H9 (cell line): ENCODE data around the gene GADD45GIP1. TPM values are rescaled to one million over a fixed set of nuclear protein-coding genes. Genes with fewer than 3 reads are reported as not detected.

Source experiments
- DNase-seq: peaks from one replicate; pipeline ENCODE4 v3.0.0-alpha.2; 2017
- H2AFZ ChIP-seq: one replicate; pipeline ENCODE4 v1.6.1; 2013; ENCODE audit warnings: mild to moderate bottlenecking, low read length, control low read depth, moderate library complexity
- H2AK5ac ChIP-seq: 2 replicates; pipeline ENCODE4 v1.6.1; 2013; ENCODE audit warnings: low read length, control low read depth, mixed read lengths; ENCODE audit not compliant: insufficient read length
- H2BK120ac ChIP-seq: one replicate; pipeline ENCODE4 v1.6.1; 2013; ENCODE audit warnings: low read depth, mild to moderate bottlenecking, low read length, control low read depth, inconsistent platforms; ENCODE audit not compliant: poor library complexity, severe bottlenecking
- H2BK12ac ChIP-seq: 2 replicates; pipeline ENCODE4 v1.6.1; 2013; ENCODE audit warnings: low read length, control low read depth, mixed read lengths, low read depth; ENCODE audit not compliant: insufficient read length
- H2BK15ac ChIP-seq: 2 replicates; pipeline ENCODE4 v1.6.1; 2013; ENCODE audit warnings: low read depth, low read length, control low read depth
- H2BK20ac ChIP-seq: one replicate; pipeline ENCODE4 v1.6.1; 2013; ENCODE audit warnings: low read depth, mild to moderate bottlenecking, low read length, control low read depth, inconsistent platforms; ENCODE audit not compliant: poor library complexity, severe bottlenecking
- H2BK5ac ChIP-seq: 2 replicates; pipeline ENCODE4 v1.6.1; 2013; ENCODE audit warnings: low read length, control low read depth, mixed read lengths; ENCODE audit not compliant: insufficient read length
- H3K14ac ChIP-seq: 2 replicates; pipeline ENCODE4 v1.6.1; 2013; ENCODE audit warnings: low read length, control low read depth; ENCODE audit not compliant: insufficient read depth
- H3K18ac ChIP-seq: 2 replicates; pipeline ENCODE4 v1.6.1; 2013; ENCODE audit warnings: low read depth, mild to moderate bottlenecking, mixed read lengths, low read length, control low read depth; ENCODE audit not compliant: insufficient read length
- H3K23ac ChIP-seq: 2 replicates; pipeline ENCODE4 v1.6.1; 2013; ENCODE audit warnings: low read length, control low read depth, mixed read lengths, low read depth; ENCODE audit not compliant: insufficient read length
- H3K23me2 ChIP-seq: 2 replicates; pipeline ENCODE4 v1.6.1; 2013; ENCODE audit warnings: low read depth, mild to moderate bottlenecking, mixed read lengths, low read length, control low read depth; ENCODE audit not compliant: insufficient read length, poor library complexity, severe bottlenecking
- H3K27ac ChIP-seq: 2 replicates; pipeline ENCODE4 v1.5.1; 2013; ENCODE audit warnings: low read length, control low read depth, mixed read lengths, low read depth; ENCODE audit not compliant: insufficient read length
- H3K27me3 ChIP-seq: 2 replicates; pipeline ENCODE4 v1.6.1; 2013; ENCODE audit warnings: low read length, control low read depth, inconsistent platforms; ENCODE audit not compliant: insufficient read depth
- H3K4ac ChIP-seq: 2 replicates; pipeline ENCODE4 v1.6.1; 2013; ENCODE audit warnings: low read depth, mild to moderate bottlenecking, control low read depth, inconsistent platforms, low read length, moderate library complexity
- H3K4me1 ChIP-seq: 2 replicates; pipeline ENCODE4 v1.6.1; 2013; ENCODE audit warnings: low read length, control low read depth, inconsistent platforms; ENCODE audit not compliant: insufficient read depth
- H3K4me2 ChIP-seq: 2 replicates; pipeline ENCODE4 v1.6.1; 2013; ENCODE audit warnings: low read length, control low read depth, mixed read lengths; ENCODE audit not compliant: insufficient read length, insufficient read depth
- H3K56ac ChIP-seq: 2 replicates; pipeline ENCODE4 v1.6.1; 2013; ENCODE audit warnings: low read depth, mild to moderate bottlenecking, mixed read lengths, low read length, control low read depth; ENCODE audit not compliant: insufficient read length
- H3K79me1 ChIP-seq: 2 replicates; pipeline ENCODE4 v1.6.1; 2013; ENCODE audit warnings: low read depth, mild to moderate bottlenecking, moderate library complexity, low read length, control low read depth, inconsistent platforms; ENCODE audit not compliant: insufficient read depth, poor library complexity, severe bottlenecking
- H3K79me2 ChIP-seq: 2 replicates; pipeline ENCODE4 v1.6.1; 2013; ENCODE audit warnings: low read length, control low read depth, inconsistent platforms; ENCODE audit not compliant: insufficient read depth
- H3K9ac ChIP-seq: 2 replicates; pipeline ENCODE4 v1.6.1; 2013; ENCODE audit warnings: low read length, control low read depth, mixed read lengths; ENCODE audit not compliant: insufficient read length; ENCODE audit errors: extremely low read depth
- H3K9me3 ChIP-seq: one replicate; pipeline ENCODE4 v1.6.1; 2013; ENCODE audit warnings: low read depth, low read length, inconsistent platforms; ENCODE audit not compliant: control insufficient read depth
- H3T11ph ChIP-seq: one replicate; pipeline ENCODE4 v1.6.1; 2013; ENCODE audit warnings: mild to moderate bottlenecking, low read length, control low read depth, inconsistent platforms
- H4K20me1 ChIP-seq: one replicate; pipeline ENCODE4 v1.6.1; 2013; ENCODE audit not compliant: control insufficient read depth, insufficient read length, insufficient read depth
- H4K5ac ChIP-seq: 2 replicates; pipeline ENCODE4 v1.6.1; 2013; ENCODE audit warnings: low read depth, mild to moderate bottlenecking, mixed read lengths, low read length, control low read depth; ENCODE audit not compliant: insufficient read length
- H4K8ac ChIP-seq: replicated peaks from 2 replicates; pipeline ENCODE4 v1.6.1; 2013; ENCODE audit warnings: low read length, control low read depth, mixed read lengths, low read depth; ENCODE audit not compliant: insufficient read length
- H4K91ac ChIP-seq: 2 replicates; pipeline ENCODE4 v1.6.1; 2013; ENCODE audit warnings: low read depth, mild to moderate bottlenecking, moderate library complexity, mixed read lengths, low read length, control low read depth; ENCODE audit not compliant: insufficient read length
- H3K27ac Mint-ChIP-seq, 3 experiments: 2 replicates in 2 of 3; 3 replicates in 1 of 3; pipeline ENCODE4 v1.8.0; 2020 to 2021; ENCODE audit warnings: mixed read lengths in 3 of 3, mild to moderate bottlenecking in 1 of 3, moderate library complexity in 1 of 3
- H3K27me3 Mint-ChIP-seq: 2 replicates; pipeline ENCODE4 v1.8.0; 2021; ENCODE audit warnings: low read depth, mild to moderate bottlenecking, moderate library complexity, mixed read lengths
- H3K36me3 Mint-ChIP-seq, 3 experiments: 2 replicates in 2 of 3; 3 replicates in 1 of 3; pipeline ENCODE4 v1.8.0; 2020 to 2021; ENCODE audit warnings: low read depth in 3 of 3, mixed read lengths in 3 of 3; ENCODE audit not compliant: insufficient read depth in 1 of 3
- H3K4me1 Mint-ChIP-seq, 2 experiments: 2 replicates each; pipeline ENCODE4 v1.8.0; 2020; ENCODE audit warnings: mixed read lengths in 2 of 2
- H3K4me3 Mint-ChIP-seq, 2 experiments: 2 replicates in 1 of 2; 3 replicates in 1 of 2; pipeline ENCODE4 v1.8.0; 2020 to 2021; ENCODE audit warnings: mild to moderate bottlenecking in 2 of 2, mixed read lengths in 2 of 2, moderate library complexity in 1 of 2
- H3K9me3 Mint-ChIP-seq, 2 experiments: 2 replicates in 1 of 2; 3 replicates in 1 of 2; pipeline ENCODE4 v1.8.0; 2020; ENCODE audit warnings: mild to moderate bottlenecking in 2 of 2, mixed read lengths in 2 of 2, moderate library complexity in 1 of 2
- CTCF ChIP-seq: fragments of 200-600 bp; sonication (generic); conservative IDR thresholded peaks from 3 replicates; pipeline ENCODE4 v1.8.0; 2021; ENCODE audit warnings: antibody characterized with exemption, mild to moderate bottlenecking
- WGBS: extraction: QIAGEN DNeasy Blood & Tissue Kit; methylation state at CpG from one replicate; pipeline ENCODE4 v1.1.7; 2013; ENCODE audit warnings: missing lambda C conversion rate, low lambda C conversion rate, mixed read lengths; ENCODE audit not compliant: insufficient read length; ENCODE audit errors: extremely low coverage; 5-methylcytosine and 5-hydroxymethylcytosine counted together
- total RNA-seq: library from RNA; stranded (reverse); gene quantifications from 2 replicates; pipeline ENCODE4 v1.2.1, GENCODE V29; 2021

Gene GADD45GIP1
- total RNA-seq, 1 experiment from 2014 or later, result 44.5 TPM

GRCh38 chr19:12936582-12936981, 20.4 kb downstream of the GADD45GIP1 start:
- no peak overlapping the region for H2AK5ac ChIP-seq
- H3K79me2 ChIP-seq, result peaks cover 16% of the 10 kb centered on the region; the same call in 1 of the 2 replicates
- H3K9ac ChIP-seq, result no peak overlapping the region

More at GRCh38 chr19:12936582-12936981, 20.4 kb downstream of the GADD45GIP1 start:
- H3K36me3 Mint-ChIP-seq, result peaks cover 30 to 44% (median 35%) of the 10 kb centered on the region in 3 experiments
- no peak overlapping the region for H3T11ph ChIP-seq
- peak overlapping the region; percentile 27 for H2BK12ac ChIP-seq
- WGBS, result no CpG with 5 or more reads among the region's 7 CpGs
- peaks cover 11% of the 10 kb centered on the region for H3K23me2 ChIP-seq
- no peak overlapping the region for H3K14ac ChIP-seq
- no peaks in the 10 kb centered on the region; the same call in 1 of the 2 replicates for H3K27me3 Mint-ChIP-seq
- H2BK15ac ChIP-seq, result no peak overlapping the region
- no peaks in the 10 kb centered on the region; a peak in 1 of 5 replicates for H3K9me3 Mint-ChIP-seq
- H2BK5ac ChIP-seq, result no peak overlapping the region
- H2BK120ac ChIP-seq, result peak overlapping the region; percentile 17
- no peak overlapping the region for H3K27ac ChIP-seq
- no peak overlapping the region for H3K56ac ChIP-seq
- H3K4me3 Mint-ChIP-seq, result peak overlapping the region in 1 of 2 experiments; percentile 9; a peak in 1 of 5 replicates
- H3K4me1 Mint-ChIP-seq, result peaks cover 29 to 49% of the 10 kb centered on the region in 2 experiments
- DNase-seq, result no peak
- H2BK20ac ChIP-seq, result no peak overlapping the region
- H4K91ac ChIP-seq, result no peak overlapping the region
- no peaks in the 10 kb centered on the region for H3K9me3 ChIP-seq
- no peak overlapping the region for H3K23ac ChIP-seq
- no peak for TF ChIP-seq CTCF
- H4K5ac ChIP-seq, result no peak overlapping the region
- H3K4ac ChIP-seq, result no peak overlapping the region
- no peak overlapping the region for H2AFZ ChIP-seq
- H3K27ac Mint-ChIP-seq, result peak overlapping the region in 1 of 3 experiments; percentile 83; a peak in 3 of 7 replicates
- H3K18ac ChIP-seq, result no peak overlapping the region
- peaks cover 12% of the 10 kb centered on the region for H3K79me1 ChIP-seq
- H4K8ac ChIP-seq, result no peak overlapping the region
- no peaks in the 10 kb centered on the region for H4K20me1 ChIP-seq
- H3K4me2 ChIP-seq, result no peak overlapping the region
- no peaks in the 10 kb centered on the region for H3K27me3 ChIP-seq
- no peaks in the 10 kb centered on the region; the same call in 1 of the 2 replicates for H3K4me1 ChIP-seq
